ENCODE results near the gene HYCC1. TPM values are rescaled to one million over a fixed set of nuclear protein-coding genes. Genes with fewer than 3 reads are reported as not detected.
A peak's percentile ranks its signal among the peaks of the same experiment; 100 is the strongest.
"Not testable (repeated sequence)": the region's sequence is repeated elsewhere in the genome, so short reads cannot be mapped to it uniquely, and the experiment has no call there.

Gene HYCC1
- total RNA-seq, 1 donor from 2014 or later, result 19.7 TPM

GRCh38 chr7:22980422-22980821 is 33.5 kb downstream of the HYCC1 start:
- FAIRE-seq (no peak), DNase-seq (ENCODE audit: low read depth) (peak; percentile 77)
- Histone ChIP-seq H3K36me3 (ENCODE audit: control insufficient read depth, insufficient read depth, low read length) (peaks cover 1% of the 10 kb centered on the region), H3K27me3 (ENCODE audit: control insufficient read depth, insufficient read depth, low read length) (no peaks in the 10 kb centered on the region), H3K4me3 (ENCODE audit: low read depth, low read length) (no peak overlapping the region)
- TF ChIP-seq CTCF (IDR thresholded peaks at IDR 0.05; ENCODE audit: insufficient read depth, low read length, severe bottlenecking), result no peak

GRCh38 chr7:22979861-22980260 is 34.1 kb downstream of the HYCC1 start:
- H3K4me3 ChIP-seq (ENCODE audit: low read depth, low read length), result no peak overlapping the region
- no peak for FAIRE-seq
- no peak for TF ChIP-seq CTCF (IDR thresholded peaks at IDR 0.05; ENCODE audit: insufficient read depth, low read length, severe bottlenecking)
- H3K27me3 ChIP-seq (ENCODE audit: control insufficient read depth, insufficient read depth, low read length), result no peaks in the 10 kb centered on the region
- peaks cover 1% of the 10 kb centered on the region for H3K36me3 ChIP-seq (ENCODE audit: control insufficient read depth, insufficient read depth, low read length)
- peak; percentile 20 for DNase-seq (ENCODE audit: low read depth)

GRCh38 chr7:22979251-22979650 is 34.7 kb downstream of the HYCC1 start:
- no peak for FAIRE-seq
- DNase-seq (ENCODE audit: low read depth), result no peak
- TF ChIP-seq CTCF (IDR thresholded peaks at IDR 0.05; ENCODE audit: insufficient read depth, low read length, severe bottlenecking), result no peak
- peaks cover 1% of the 10 kb centered on the region for H3K36me3 ChIP-seq (ENCODE audit: control insufficient read depth, insufficient read depth, low read length)
- no peak overlapping the region for H3K4me3 ChIP-seq (ENCODE audit: low read depth, low read length)
- no peaks in the 10 kb centered on the region for H3K27me3 ChIP-seq (ENCODE audit: control insufficient read depth, insufficient read depth, low read length)

- FAIRE-seq; H3K4me3 ChIP-seq (ENCODE audit: low read depth, low read length); H3K36me3 ChIP-seq (ENCODE audit: control insufficient read depth, insufficient read depth, low read length); DNase-seq (ENCODE audit: low read depth); H3K27me3 ChIP-seq (ENCODE audit: control insufficient read depth, insufficient read depth, low read length): not testable (repeated sequence)
Observed at GRCh38 chr7:22974636-22975035, 39.3 kb downstream of the HYCC1 start.

GRCh38 chr7:22972207-22972606 is 41.7 kb downstream of the HYCC1 start:
- peaks cover 1% of the 10 kb centered on the region for H3K36me3 ChIP-seq (ENCODE audit: control insufficient read depth, insufficient read depth, low read length)
- DNase-seq (ENCODE audit: low read depth) (peak; percentile 33), FAIRE-seq (no peak)
- no peaks in the 10 kb centered on the region for H3K27me3 ChIP-seq (ENCODE audit: control insufficient read depth, insufficient read depth, low read length)
- H3K4me3 ChIP-seq (ENCODE audit: low read depth, low read length), result no peak overlapping the region
- no peak for TF ChIP-seq CTCF (IDR thresholded peaks at IDR 0.05; ENCODE audit: insufficient read depth, low read length, severe bottlenecking)

- H3K27me3 ChIP-seq (ENCODE audit: control insufficient read depth, insufficient read depth, low read length), result no peaks in the 10 kb centered on the region
- FAIRE-seq (no peak), DNase-seq (ENCODE audit: low read depth) (no peak)
- H3K36me3 ChIP-seq (ENCODE audit: control insufficient read depth, insufficient read depth, low read length), result no peaks in the 10 kb centered on the region
- no peak for TF ChIP-seq CTCF (IDR thresholded peaks at IDR 0.05; ENCODE audit: insufficient read depth, low read length, severe bottlenecking)
- H3K4me3 ChIP-seq (ENCODE audit: low read depth, low read length), result no peak overlapping the region
Observed at GRCh38 chr7:22969010-22969431, 44.9 kb downstream of the HYCC1 start.

Other genes with a start within 250 kb of the HYCC1 start
- 172 and 233 TPM in 2 replicates for gene TOMM7, start 191.3 kb downstream of the HYCC1 start, total RNA-seq
- gene KLHL7, start 91.7 kb upstream of the HYCC1 start, total RNA-seq, result 20.8 and 28.7 TPM in 2 replicates
- gene NUP42, start 167.9 kb upstream of the HYCC1 start, total RNA-seq, result 16.3 and 29.4 TPM in 2 replicates
- 13.4 and 57.0 TPM in 2 replicates for gene GPNMB, start 232.6 kb upstream of the HYCC1 start, total RNA-seq